Muscle of leg (tissue), 11 donors: Measurements from ENCODE around the gene C16orf87. TPM values are rescaled to one million over a fixed set of nuclear protein-coding genes. Genes with fewer than 3 reads are reported as not detected.

ENCODE experiments used
- DNase-seq: peaks from one replicate; pipeline ENCODE4 v3.0.0; 2013
- H3K27ac ChIP-seq: one replicate; pipeline ENCODE4 v1.5.1; 2013; ENCODE audit warnings: mild to moderate bottlenecking, low read length, control low read depth
- H3K27me3 ChIP-seq: one replicate; pipeline ENCODE4 v1.6.1; 2013; ENCODE audit warnings: low read length; ENCODE audit not compliant: control insufficient read depth, insufficient read depth
- H3K36me3 ChIP-seq: one replicate; pipeline ENCODE4 v1.6.1; 2013; ENCODE audit warnings: low read length; ENCODE audit not compliant: control insufficient read depth, insufficient read depth
- H3K4me1 ChIP-seq: one replicate; pipeline ENCODE4 v1.6.1; 2013; ENCODE audit warnings: low read length; ENCODE audit not compliant: control insufficient read depth, insufficient read depth
- H3K4me3 ChIP-seq: one replicate; pipeline ENCODE4 v1.5.1; 2013; ENCODE audit warnings: low read length, control low read depth
- H3K9me3 ChIP-seq: replicated peaks from 2 replicates; pipeline ENCODE4 v1.6.1; 2013; ENCODE audit warnings: low read depth, low read length; ENCODE audit not compliant: control insufficient read depth
- WGBS: methylation state at CpG from one replicate; pipeline ENCODE4 v1.1.5; 2013; ENCODE audit warnings: missing lambda C conversion rate; ENCODE audit not compliant: insufficient coverage; 5-methylcytosine and 5-hydroxymethylcytosine counted together
- polyA plus RNA-seq, 8 donors: library from polyadenylated mRNA; unstranded; fragments of 120-200 nt; gene quantifications; one replicate each; pipeline versions ENCODE4 v1.2.1 to v1.2.3, GENCODE V29; 2013; ENCODE audit warnings: inconsistent platforms in 1 of 8, low replicate concordance in 1 of 8; ENCODE audit not compliant: insufficient read length in 8 of 8, insufficient read depth in 1 of 8
- total RNA-seq: library from RNA; stranded (reverse); fragments of 120-200 nt; gene quantifications from one replicate; pipeline ENCODE4 v1.2.4, GENCODE V29; 2013

The C16orf87 gene
- total and polyA plus RNA-seq, 9 donors: 19.3 to 25.4 (median 22.6) TPM

- DNase-seq: no peak
- H3K27me3 ChIP-seq: no peaks in the 10 kb centered on the region
- whole genome bisulfite sequencing: no CpG with 5 or more reads among the region's 3 CpGs
- peaks cover 2% of the 10 kb centered on the region for H3K36me3 ChIP-seq
- H3K27ac ChIP-seq: no peak overlapping the region
- H3K4me1 ChIP-seq: no peaks in the 10 kb centered on the region
- H3K4me3 ChIP-seq: no peak overlapping the region
- H3K9me3 ChIP-seq: no peaks in the 10 kb centered on the region
Measured at GRCh38 chr16:46803373-46803772, 27.6 kb downstream of the C16orf87 start.

GRCh38 chr16:46801428-46802049 is 29.4 kb downstream of the C16orf87 start:
- 60% methylated on average over 1 of the region's 5 CpGs for WGBS
- DNase-seq: peak; percentile 14
- H3K9me3 ChIP-seq: peaks cover 4% of the 10 kb centered on the region
- peaks cover 2% of the 10 kb centered on the region for H3K36me3 ChIP-seq
- H3K4me3 ChIP-seq: no peak overlapping the region
- no peaks in the 10 kb centered on the region for H3K27me3 ChIP-seq
- no peak overlapping the region for H3K27ac ChIP-seq
- no peaks in the 10 kb centered on the region for H3K4me1 ChIP-seq

DNA sequence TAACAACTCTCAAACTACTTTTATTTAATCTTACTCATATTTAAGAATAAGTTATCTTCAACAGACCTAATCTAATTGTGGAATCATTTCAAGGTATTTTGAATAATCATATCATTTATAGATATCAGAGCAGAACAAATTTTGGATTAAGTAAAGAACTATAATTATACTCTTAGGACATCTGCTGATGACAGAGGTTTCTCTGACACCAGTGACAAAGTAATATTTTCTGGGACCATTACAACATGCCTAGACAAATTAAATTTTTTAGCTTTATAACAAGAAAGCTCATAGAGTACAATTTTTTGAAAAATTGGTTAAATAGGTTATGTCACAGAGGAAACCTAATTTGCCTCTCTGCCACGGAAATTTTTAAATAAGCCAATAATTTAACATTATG is 30.5 kb downstream of the C16orf87 start:
- Histone ChIP-seq H3K27ac (no peak overlapping the region), H3K4me3 (no peak overlapping the region), H3K4me1 (no peaks in the 10 kb centered on the region), H3K27me3 (no peaks in the 10 kb centered on the region), H3K36me3 (peaks cover 2% of the 10 kb centered on the region), H3K9me3 (peaks cover 5% of the 10 kb centered on the region)
- DNase-seq: no peak
- no CpG with 5 or more reads among the region's 1 CpG for WGBS

DNA sequence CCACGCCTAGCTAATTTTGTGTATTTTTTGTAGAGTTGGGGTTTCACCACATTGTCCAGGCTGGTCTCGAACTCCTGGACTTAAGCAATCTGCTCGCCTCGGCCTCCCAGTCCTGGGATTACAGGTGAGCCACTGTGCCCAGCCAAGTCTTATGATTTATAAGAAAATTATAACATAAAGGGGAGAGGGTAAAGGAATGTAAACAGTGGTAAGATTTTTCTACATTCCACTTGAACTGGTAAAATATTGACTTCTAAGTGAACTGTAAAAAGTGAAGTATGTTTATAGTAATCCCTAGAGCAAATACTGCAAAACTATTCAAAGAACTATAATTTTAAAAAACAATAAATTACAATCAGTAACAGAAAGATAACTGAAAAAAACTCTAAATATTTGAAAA is 33.5 kb downstream of the C16orf87 start:
- WGBS: no CpG with 5 or more reads among the region's 4 CpGs
- H3K4me1 ChIP-seq: no peaks in the 10 kb centered on the region
- no peaks in the 10 kb centered on the region for H3K36me3 ChIP-seq
- H3K27me3 ChIP-seq: no peaks in the 10 kb centered on the region
- DNase-seq: no peak
- H3K9me3 ChIP-seq: peaks cover 11% of the 10 kb centered on the region
- no peak overlapping the region for H3K4me3 ChIP-seq
- H3K27ac ChIP-seq: no peak overlapping the region

DNA sequence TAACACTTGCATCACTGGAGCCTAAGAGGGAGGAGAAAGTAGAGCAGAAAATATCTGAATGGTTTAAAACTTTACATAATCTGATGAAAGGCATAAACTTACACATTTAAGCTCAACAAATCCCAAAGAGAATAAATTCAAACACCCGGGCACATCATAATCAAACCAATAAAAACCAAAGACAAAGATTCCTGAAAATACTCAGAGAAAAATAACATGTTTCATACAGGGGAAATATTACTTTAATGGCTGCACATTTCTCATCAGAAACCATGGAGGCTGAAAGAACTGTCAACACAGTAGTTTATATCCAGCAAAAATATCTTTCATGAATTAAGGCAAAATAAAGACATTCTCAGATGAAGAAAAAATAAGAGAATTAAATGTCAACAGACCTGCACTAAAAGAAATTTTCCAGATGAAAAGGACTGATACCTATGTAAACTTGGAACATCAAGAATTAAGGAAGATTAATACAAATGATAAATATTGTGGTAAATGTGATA is 34.2 kb downstream of the C16orf87 start:
- no peak overlapping the region for H3K27ac ChIP-seq
- WGBS: no CpG with 5 or more reads among the region's 1 CpG
- no peaks in the 10 kb centered on the region for H3K36me3 ChIP-seq
- DNase-seq: no peak
- H3K4me3 ChIP-seq: no peak overlapping the region
- H3K4me1 ChIP-seq: no peaks in the 10 kb centered on the region
- no peaks in the 10 kb centered on the region for H3K27me3 ChIP-seq
- peaks cover 11% of the 10 kb centered on the region for H3K9me3 ChIP-seq

DNA sequence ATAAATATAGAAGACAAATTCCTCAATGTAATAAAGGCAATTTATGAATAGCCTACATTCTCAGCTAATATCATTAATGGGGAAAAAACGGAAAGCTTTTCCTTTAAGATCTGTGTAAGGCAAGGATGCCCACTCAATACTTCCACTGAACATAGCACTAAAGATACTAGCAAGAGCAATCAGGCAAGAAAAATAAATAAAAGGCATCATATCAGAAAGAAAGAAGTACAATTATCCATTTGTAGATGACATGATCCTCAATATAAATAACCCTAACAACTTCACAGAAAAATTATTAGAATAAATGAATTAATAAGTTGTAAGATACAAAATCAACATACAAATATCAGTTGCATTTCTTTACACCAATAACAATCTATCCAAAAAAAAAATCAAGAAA is 37.1 kb downstream of the C16orf87 start:
- Histone ChIP-seq H3K36me3 (no peaks in the 10 kb centered on the region), H3K27ac (no peak overlapping the region), H3K27me3 (no peaks in the 10 kb centered on the region), H3K4me3 (no peak overlapping the region), H3K4me1 (peaks cover 3% of the 10 kb centered on the region), H3K9me3 (peaks cover 11% of the 10 kb centered on the region)
- WGBS: no CpG with 5 or more reads among the region's 1 CpG
- DNase-seq: no peak

DNA sequence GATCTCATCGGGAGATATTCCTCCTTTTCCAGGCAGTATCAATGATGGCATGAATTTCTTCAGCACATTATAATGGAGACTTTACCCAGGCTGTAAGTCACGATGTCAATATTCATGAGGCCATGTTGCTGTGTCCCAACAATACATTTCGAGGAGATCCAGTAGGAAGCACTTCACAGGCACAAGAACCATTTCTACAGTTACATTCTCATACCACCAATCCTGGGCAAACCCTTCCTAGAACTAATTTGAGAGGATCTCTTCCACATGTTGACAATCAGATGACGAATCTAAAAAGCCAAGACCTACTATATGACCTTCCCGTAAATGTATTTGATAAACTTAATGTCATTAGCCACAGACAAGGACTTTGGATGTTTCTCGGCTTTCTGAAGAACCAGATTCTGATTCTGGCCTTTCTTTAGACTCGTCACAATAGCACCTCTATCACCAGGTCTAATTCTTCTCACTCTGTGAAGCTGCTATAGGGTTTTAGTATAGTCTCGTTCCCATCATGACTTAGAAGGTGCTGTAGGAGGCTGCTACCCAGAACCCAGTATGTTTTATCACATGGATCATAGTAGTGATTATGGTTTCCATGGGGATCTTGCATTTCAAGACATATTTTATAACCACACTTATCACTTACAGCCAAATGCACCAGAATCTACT is 40.2 kb downstream of the C16orf87 start:
- Histone ChIP-seq H3K36me3 (no peaks in the 10 kb centered on the region), H3K9me3 (peaks cover 11% of the 10 kb centered on the region), H3K27me3 (no peaks in the 10 kb centered on the region), H3K4me3 (no peak overlapping the region), H3K4me1 (peaks cover 3% of the 10 kb centered on the region), H3K27ac (no peak overlapping the region)
- 83% methylated on average over 3 of the region's 8 CpGs for WGBS
- no peak for DNase-seq

DNA sequence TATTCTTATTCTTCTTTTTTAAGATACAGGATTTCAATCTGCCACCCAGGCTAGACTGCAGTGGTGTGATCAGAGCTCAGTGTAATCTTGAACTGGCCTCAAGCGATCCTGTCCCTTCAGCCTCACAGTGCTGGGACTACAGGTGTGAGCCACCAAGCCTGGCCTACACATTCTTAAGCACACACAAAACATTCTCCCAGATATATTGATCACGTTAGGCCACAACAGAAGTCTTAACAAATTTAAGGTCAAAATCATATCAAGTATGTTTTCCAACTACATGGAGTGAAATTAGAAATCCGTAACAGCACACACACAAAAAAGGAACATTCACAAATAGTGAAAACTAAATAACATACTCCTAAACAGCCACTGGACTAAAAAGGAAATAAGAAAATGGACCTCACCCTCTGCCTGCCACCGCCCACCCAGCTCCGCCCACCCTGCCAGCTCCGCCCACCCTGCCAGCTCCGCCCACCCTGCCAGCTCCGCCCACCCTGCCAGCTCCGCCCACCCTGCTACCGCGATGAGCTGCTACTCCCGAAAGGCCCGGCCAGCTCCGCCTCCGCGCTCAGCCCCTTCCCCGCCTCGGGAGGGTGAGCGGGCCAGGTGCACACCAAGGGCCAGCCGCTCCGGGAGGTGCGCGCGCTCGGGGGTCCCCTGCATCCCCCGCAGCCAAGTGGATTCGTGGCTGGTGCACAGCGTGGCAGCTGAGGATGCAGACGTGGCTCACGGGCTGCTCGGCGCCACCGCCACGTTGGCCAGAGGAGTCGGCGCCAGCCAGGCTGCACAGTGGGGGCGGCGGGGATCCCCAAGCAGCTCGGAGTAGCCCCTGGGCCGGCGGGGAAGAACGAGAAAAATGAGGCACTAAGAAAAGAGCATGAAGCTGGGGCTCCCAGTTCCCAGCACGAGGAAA is 41.2 kb downstream of the C16orf87 start:
- Histone ChIP-seq H3K36me3 (no peaks in the 10 kb centered on the region), H3K9me3 (peaks cover 3% of the 10 kb centered on the region), H3K27ac (no peak overlapping the region), H3K4me3 (peak overlapping the region; percentile 51), H3K4me1 (peaks cover 3% of the 10 kb centered on the region), H3K27me3 (no peaks in the 10 kb centered on the region)
- WGBS: 4% methylated on average over 30 of the region's 43 CpGs
- peak; percentile 62 for DNase-seq

- peaks cover 3% of the 10 kb centered on the region for H3K9me3 ChIP-seq
- H3K27me3 ChIP-seq: no peaks in the 10 kb centered on the region
- no CpG with 5 or more reads among the region's 3 CpGs for WGBS
- no peak overlapping the region for H3K4me3 ChIP-seq
- DNase-seq: no peak
- no peaks in the 10 kb centered on the region for H3K36me3 ChIP-seq
- H3K4me1 ChIP-seq: peaks cover 3% of the 10 kb centered on the region
- H3K27ac ChIP-seq: no peak overlapping the region
Measured at GRCh38 chr16:46788891-46789474, 42.0 kb downstream of the C16orf87 start.

GRCh38 chr16:46787909-46788308 is 43.1 kb downstream of the C16orf87 start:
- Histone ChIP-seq H3K36me3 (no peaks in the 10 kb centered on the region), H3K9me3 (peaks cover 3% of the 10 kb centered on the region), H3K27me3 (no peaks in the 10 kb centered on the region), H3K4me1 (peaks cover 3% of the 10 kb centered on the region), H3K4me3 (no peak overlapping the region), H3K27ac (no peak overlapping the region)
- no CpG with 5 or more reads among the region's 1 CpG for WGBS
- peak; percentile 20 for DNase-seq
